Skeletal muscle tissue (tissue), 4 donors: Measurements from ENCODE around the gene TMIE. TPM values are rescaled to one million over a fixed set of nuclear protein-coding genes. Genes with fewer than 3 reads are reported as not detected.

Source experiments
- H3K27ac ChIP-seq: one replicate; pipeline ENCODE4 v1.7.0; 2013; ENCODE audit warnings: mild to moderate bottlenecking, low read depth, low read length, inconsistent platforms
- H3K27me3 ChIP-seq, 3 donors: one replicate each; pipeline ENCODE4 v1.7.0; 2013; ENCODE audit warnings: low read length in 3 of 3; ENCODE audit not compliant: control insufficient read depth in 3 of 3, insufficient read depth in 3 of 3
- H3K36me3 ChIP-seq, 3 donors: one replicate each; pipeline ENCODE4 v1.7.0; 2013; ENCODE audit warnings: low read length in 3 of 3; ENCODE audit not compliant: control insufficient read depth in 3 of 3, insufficient read depth in 3 of 3
- H3K4me1 ChIP-seq, 3 donors: one replicate each; pipeline ENCODE4 v1.7.0; 2013; ENCODE audit warnings: low read length in 3 of 3, mild to moderate bottlenecking in 3 of 3; ENCODE audit not compliant: control insufficient read depth in 3 of 3, insufficient read depth in 3 of 3
- H3K4me3 ChIP-seq, 3 donors: one replicate each; pipeline ENCODE4 v1.7.0; 2013; ENCODE audit warnings: low read length in 3 of 3
- H3K9ac ChIP-seq, 3 donors: one replicate each; pipeline ENCODE4 v1.7.0; 2013; ENCODE audit warnings: low read length in 3 of 3, mild to moderate bottlenecking in 3 of 3, moderate library complexity in 2 of 3, low read depth in 1 of 3
- H3K9me3 ChIP-seq, 3 donors: one replicate each; pipeline ENCODE4 v1.7.0; 2013; ENCODE audit warnings: low read length in 3 of 3; ENCODE audit not compliant: control insufficient read depth in 3 of 3
- total RNA-seq: library from RNA; depleted of rRNA; stranded (reverse); fragments of >200 nt; gene quantifications from one replicate; pipeline ENCODE4 v1.2.3, GENCODE V29; 2014
- donor health status: Osteomylitis.

Gene TMIE
- total RNA-seq, 1 donor from 2014 or later: 1.0 TPM

DNA sequence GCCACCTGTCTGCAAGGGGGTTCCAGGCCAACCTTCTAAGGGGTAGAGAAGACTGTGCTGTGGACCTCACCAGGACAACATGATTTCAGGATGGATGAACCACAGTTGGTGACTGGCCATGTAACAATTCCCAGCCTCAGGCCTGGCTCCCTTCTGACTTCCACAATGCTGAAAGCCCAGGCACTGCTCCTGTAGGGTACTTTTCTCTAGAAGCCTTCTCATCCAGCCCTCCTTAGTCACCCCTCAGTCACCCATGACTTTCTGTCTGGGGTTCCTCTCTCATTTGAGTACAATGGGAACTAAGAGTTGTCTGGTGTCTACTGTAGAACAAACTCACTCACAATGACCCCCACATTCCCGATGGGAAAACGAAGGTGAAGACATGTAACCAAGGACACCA is 16.3 kb upstream of the TMIE start:
- no peak overlapping the region for H3K27ac ChIP-seq
- H3K4me1 ChIP-seq: peaks cover 2 to 8% (median 4%) of the 10 kb centered on the region in 3 donors
- H3K36me3 ChIP-seq: peaks cover 34 to 65% (median 57%) of the 10 kb centered on the region in 3 donors
- H3K4me3 ChIP-seq: no peak overlapping the region
- no peak overlapping the region for H3K9ac ChIP-seq
- H3K9me3 ChIP-seq: no peaks in the 10 kb centered on the region
- H3K27me3 ChIP-seq: no peaks in the 10 kb centered on the region

DNA sequence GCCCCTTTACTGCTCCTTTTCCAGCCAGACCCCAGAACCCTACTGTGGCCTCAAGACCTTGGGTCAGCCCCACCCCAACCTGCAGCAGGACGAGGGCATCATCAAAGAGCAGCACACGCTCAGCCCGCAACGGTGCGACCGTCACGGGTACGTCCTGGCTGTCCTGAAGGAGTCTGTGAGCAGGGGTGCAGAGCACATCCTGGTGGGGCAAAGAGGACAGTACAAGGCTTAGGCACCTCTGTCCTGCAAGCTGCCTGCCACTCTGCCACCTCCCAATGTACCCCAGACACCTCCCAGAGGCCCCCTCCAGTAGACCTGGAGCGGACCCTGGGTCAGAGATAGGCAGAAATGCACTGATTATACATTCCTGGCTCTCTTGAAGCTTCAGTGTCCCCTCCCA is 15.7 kb upstream of the TMIE start:
- Histone ChIP-seq H3K4me3 (no peak overlapping the region), H3K27me3 (no peaks in the 10 kb centered on the region), H3K27ac (no peak overlapping the region), H3K9ac (no peak overlapping the region), H3K4me1 (peaks cover 5 to 10% (median 9%) of the 10 kb centered on the region in 3 donors), H3K36me3 (peaks cover 34 to 60% (median 53%) of the 10 kb centered on the region in 3 donors), H3K9me3 (no peaks in the 10 kb centered on the region)

DNA sequence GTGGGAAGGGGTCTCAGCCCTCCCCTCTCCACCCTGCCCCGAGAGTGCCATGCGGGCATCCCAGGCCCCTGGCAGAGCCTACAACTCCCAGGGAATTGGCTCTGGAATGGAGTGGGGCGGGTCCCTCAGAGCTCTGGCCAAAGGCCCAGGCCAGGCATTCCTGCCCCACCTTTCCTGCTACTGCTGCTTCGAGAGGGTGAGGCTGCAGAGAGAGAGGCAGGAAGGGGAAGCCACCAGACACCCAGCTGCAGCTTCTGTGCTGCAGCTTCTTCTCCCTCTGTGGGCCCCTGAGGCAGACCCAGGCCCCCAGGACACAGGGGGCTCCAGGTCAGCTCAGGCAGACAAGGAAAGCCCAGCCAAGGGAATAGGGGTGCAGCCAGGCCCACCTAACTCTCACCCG is 10.4 kb upstream of the TMIE start:
- peaks cover 10 to 25% (median 21%) of the 10 kb centered on the region in 3 donors for H3K36me3 ChIP-seq
- H3K4me3 ChIP-seq: peak overlapping the region in 1 of 3 donors; percentile 35
- no peaks in the 10 kb centered on the region for H3K27me3 ChIP-seq
- peaks cover 0 to under 1% (median 0%) of the 10 kb centered on the region in 3 donors for H3K9me3 ChIP-seq
- peaks cover 52 to 54% (median 52%) of the 10 kb centered on the region in 3 donors for H3K4me1 ChIP-seq
- H3K27ac ChIP-seq: no peak overlapping the region
- peak overlapping the region in 1 of 3 donors; percentile 3 for H3K9ac ChIP-seq

DNA sequence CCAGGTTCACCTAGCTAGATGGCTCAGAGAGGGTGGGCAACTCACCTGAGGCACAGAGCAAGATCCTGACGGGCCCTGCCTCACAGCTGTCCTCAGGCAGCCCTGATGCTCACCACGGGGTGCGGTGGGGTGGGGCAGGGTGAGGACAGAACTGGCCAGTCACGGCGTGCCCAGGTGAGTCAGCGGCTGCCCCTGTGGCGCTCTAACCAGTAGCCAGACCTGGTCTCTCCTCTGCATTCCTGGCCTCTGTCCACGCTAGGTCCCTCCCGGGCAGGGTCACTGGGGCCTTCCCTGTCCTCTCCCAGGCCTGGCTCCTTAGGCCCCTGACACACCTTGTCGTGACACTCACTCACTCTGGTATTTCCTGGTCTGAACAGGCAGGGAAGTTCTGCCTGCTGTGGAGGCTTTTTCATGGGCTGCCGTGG is 8.6 kb upstream of the TMIE start:
- peak overlapping the region; percentile 79 for H3K27ac ChIP-seq
- H3K4me3 ChIP-seq: peak overlapping the region; percentile 80 to 92 (median 89)
- H3K36me3 ChIP-seq: peaks cover 8 to 12% (median 8%) of the 10 kb centered on the region in 3 donors
- H3K27me3 ChIP-seq: no peaks in the 10 kb centered on the region
- H3K4me1 ChIP-seq: peaks cover 70 to 72% (median 70%) of the 10 kb centered on the region in 3 donors
- peak overlapping the region; percentile 81 to 91 (median 81) for H3K9ac ChIP-seq
- H3K9me3 ChIP-seq: peaks cover 0 to 3% (median 0%) of the 10 kb centered on the region in 3 donors

DNA sequence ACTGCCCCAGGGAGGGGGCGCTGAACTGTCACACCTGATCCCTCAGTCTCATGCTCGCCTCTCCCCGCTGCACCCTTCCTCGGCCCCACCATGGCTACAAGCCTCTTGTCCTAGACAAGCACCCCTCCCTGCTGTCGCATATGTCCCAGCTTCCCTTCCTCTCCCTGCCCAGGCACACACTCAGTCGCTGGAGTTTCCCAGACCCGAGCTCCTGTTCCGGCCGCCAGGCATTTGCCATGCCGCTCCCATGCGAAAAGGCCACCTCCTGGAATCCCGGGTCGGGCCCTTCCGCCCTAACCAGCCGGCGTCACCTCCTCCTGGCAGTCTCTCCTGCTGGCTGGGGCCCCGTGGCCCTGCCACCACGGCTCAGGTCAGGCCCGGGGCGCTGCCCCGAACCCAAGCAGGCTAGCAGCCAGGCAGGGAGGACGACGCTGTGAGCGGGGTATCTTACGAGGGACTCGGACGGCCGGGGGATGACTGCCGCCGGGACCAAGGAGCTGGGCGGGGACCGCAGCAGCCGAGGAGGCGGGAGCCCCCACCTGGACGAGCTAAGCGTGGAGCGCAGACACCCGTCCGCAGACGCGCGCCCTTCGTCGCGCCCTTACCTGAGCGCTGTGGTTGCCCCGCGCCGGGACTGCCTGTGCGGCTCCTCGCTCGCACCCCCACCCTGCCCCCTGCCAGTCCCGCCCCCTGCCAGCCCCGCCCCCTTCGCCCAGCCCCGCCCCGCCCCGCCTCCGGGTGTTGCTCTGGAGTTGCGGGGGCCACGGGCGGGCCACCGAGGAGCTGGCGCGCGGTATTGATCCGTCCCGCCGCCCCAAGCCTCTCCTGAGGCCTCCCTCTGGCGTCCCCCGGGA is 7.9 kb upstream of the TMIE start, which contains the start of gene ALS2CL:
TSS of gene ALS2CL (minus strand) at position 642 of the 854 bp plus-strand sequence. CDS start 4,239 bp downstream, outside the sequence.
- peak within 1 kb of the TSS; percentile 80 to 92 (median 89) for H3K4me3 ChIP-seq
- peaks cover 70 to 73% (median 71%) of the 10 kb centered on the region in 3 donors for H3K4me1 ChIP-seq
- H3K36me3 ChIP-seq: peaks cover under 1 to 5% (median 1%) of the 10 kb centered on the region in 3 donors
- H3K27ac ChIP-seq: peak within 1 kb of the TSS; percentile 80
- H3K27me3 ChIP-seq: no peaks in the 10 kb centered on the region
- peak within 1 kb of the TSS; percentile 81 to 91 (median 81) for H3K9ac ChIP-seq
- H3K9me3 ChIP-seq: peaks cover 0 to 3% (median 0%) of the 10 kb centered on the region in 3 donors

DNA sequence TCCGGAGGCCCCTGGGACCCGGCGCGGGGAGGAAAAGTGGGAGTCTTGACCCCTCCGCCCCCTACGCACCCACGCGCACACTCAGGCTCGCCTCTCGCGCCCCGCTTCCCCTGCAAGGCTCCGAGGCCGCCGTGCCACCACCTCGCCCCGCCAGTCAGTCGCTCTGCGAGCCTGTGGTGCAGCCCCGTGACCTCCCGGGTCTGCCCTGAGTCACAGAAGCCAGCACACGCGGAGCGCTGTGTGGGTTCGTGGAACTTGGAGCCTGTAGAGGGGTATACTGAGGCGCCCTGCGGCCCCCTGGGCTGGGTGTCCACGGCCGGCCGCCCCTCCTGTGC is 7.3 kb upstream of the TMIE start:
- H3K9ac ChIP-seq: peak overlapping the region; percentile 68 to 87 (median 74)
- no peaks in the 10 kb centered on the region for H3K27me3 ChIP-seq
- peak overlapping the region; percentile 80 for H3K27ac ChIP-seq
- H3K36me3 ChIP-seq: no peaks in the 10 kb centered on the region
- peak overlapping the region; percentile 60 to 68 (median 61) for H3K4me3 ChIP-seq
- peaks cover 70 to 73% (median 71%) of the 10 kb centered on the region in 3 donors for H3K4me1 ChIP-seq
- H3K9me3 ChIP-seq: peaks cover 0 to 3% (median 0%) of the 10 kb centered on the region in 3 donors

DNA sequence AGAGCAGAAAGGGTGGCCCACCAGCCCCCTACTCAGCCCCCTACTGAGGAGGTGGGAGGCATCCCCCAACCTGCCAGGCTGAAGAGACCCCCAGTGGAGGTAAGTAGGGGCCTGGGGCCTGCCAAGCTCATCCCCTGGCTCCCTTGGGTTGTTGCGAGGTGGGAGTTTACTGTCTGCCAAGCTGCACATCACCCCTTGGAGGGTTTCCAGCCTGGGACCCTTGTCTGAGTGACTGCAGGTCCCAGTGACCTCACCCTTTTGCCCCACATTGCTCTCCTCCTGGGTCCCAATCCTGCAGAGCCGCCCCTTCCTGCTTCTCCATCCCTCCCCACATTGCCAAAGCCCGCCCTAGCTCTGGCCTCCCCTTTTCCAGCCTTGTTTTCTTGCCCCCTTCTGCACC is 6.7 kb upstream of the TMIE start:
- H3K4me3 ChIP-seq: peak overlapping the region; percentile 60 to 68 (median 61)
- H3K9me3 ChIP-seq: peaks cover 0 to 3% (median 0%) of the 10 kb centered on the region in 3 donors
- no peaks in the 10 kb centered on the region for H3K36me3 ChIP-seq
- H3K27ac ChIP-seq: peak overlapping the region; percentile 80
- H3K9ac ChIP-seq: peak overlapping the region; percentile 68 to 87 (median 74)
- H3K27me3 ChIP-seq: no peaks in the 10 kb centered on the region
- H3K4me1 ChIP-seq: peaks cover 66 to 74% (median 69%) of the 10 kb centered on the region in 3 donors

DNA sequence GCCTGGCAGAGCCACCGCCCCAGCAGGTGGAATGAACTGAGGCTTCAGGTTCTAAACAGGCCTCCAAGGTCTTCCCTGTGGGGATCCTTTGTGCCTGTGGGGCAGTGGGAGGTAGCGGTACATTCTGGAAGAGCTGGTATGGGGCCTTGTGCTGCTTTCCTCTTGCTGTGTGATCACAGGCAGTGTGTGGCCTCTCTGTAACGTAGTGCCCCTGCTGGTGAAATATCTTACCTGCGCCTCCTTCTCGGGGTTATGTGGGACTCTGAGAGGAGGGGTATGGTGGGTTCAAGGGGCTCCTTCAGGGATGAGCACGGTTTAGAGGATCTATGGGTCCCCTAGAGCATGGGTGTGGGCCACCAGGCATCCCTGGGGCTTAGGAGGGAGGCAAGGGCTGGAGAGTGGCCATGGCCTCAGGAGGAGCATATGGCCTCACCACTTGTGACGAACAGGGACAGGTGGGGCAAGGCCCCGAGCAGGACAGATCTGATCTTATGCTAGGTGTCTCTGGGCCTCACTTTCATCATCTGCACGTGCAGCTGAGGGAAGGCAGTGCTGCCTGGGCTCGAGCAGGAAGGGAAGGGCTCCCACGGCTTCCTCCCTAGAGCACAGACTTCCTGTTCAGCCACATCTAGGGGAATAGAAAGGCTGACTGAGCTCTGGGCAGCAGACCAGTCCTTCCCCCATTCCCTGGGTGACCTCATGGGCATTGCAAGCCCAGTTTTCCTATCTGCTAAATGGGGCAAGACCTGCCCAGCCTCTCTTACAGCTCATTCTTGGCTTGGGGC is 5.8 kb upstream of the TMIE start:
- Histone ChIP-seq H3K9me3 (peaks cover 0 to 3% (median 0%) of the 10 kb centered on the region in 3 donors), H3K27me3 (no peaks in the 10 kb centered on the region), H3K36me3 (no peaks in the 10 kb centered on the region), H3K27ac (peak overlapping the region; percentile 80), H3K9ac (peak overlapping the region in 2 of 3 donors; percentile 81 to 87), H3K4me3 (peak overlapping the region in 2 of 3 donors; percentile 45), H3K4me1 (peaks cover 70 to 78% (median 72%) of the 10 kb centered on the region in 3 donors)

DNA sequence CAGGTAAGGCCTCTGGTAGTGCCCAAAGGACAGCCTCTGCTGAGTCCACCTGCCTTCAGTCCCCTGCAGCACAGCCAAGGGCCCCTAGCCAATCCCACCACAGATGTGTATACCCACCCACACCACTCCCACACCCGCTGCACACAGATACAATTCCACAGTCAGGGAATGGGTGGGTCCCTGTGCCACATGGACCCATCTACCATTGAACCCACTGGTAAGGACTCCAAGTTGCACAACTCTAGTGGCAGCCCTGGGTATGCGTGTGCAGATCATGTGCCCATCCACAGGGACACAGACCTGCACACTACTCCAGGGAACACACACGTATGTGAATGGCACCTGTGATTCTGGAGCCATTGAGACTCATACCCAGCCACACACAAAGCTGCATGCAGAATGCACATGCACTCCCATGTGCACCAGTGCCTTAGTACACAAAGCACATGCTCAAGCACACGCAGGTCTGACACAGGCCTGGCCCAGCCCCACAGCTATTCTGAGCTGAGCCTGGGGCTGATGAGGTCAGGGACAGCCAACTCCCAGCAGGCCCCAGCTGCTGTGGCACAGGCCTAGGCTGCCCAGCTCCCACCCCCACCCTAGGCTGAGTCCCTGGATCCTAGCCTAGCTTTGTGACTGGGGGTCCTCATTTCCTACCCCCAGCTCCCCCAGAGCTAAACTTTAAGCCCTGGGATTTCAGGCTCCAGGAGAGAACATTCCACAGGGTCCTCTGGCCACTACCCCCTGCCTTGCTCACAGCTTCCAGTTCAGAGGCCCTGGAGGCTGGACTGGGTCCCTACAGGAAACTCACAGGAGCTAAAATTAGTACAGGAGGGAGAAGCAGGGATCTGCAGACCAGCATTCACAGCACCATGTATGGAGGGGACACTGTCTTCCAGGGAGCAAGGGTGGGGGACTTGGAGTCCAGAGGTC is 5.0 kb upstream of the TMIE start:
- Histone ChIP-seq H3K27me3 (no peaks in the 10 kb centered on the region), H3K36me3 (no peaks in the 10 kb centered on the region), H3K4me1 (peaks cover 67 to 77% (median 71%) of the 10 kb centered on the region in 3 donors), H3K9ac (peak overlapping the region; percentile 41 to 87 (median 81)), H3K27ac (peak overlapping the region; percentile 80), H3K9me3 (peaks cover 0 to 3% (median 0%) of the 10 kb centered on the region in 3 donors), H3K4me3 (peak overlapping the region in 2 of 3 donors; percentile 45 to 52)
